ENCODE results near the gene GPR158.

GPR158 gene

DNA sequence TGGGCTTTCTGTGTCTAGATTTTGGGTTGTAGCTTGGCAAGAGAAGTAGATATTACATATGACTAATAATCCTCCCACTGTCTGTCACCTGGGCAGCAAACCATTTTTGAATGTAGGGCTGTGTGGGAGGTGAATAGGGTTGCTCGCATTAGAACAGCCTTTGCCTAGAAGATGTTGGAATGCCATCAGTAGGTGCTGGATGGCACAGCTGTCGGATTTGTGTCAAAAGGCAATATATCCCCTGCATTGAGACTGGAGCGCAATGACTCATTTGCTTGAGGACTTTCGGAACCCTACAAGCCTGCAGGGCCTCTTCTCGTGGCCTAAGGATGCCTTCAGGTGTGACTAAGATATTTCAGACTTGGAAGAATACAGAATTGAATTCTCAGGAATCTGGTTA, 323.8 kb downstream of the GPR158 start:
- no peak for DNase-seq (ENCODE audit: low read depth)

DNA sequence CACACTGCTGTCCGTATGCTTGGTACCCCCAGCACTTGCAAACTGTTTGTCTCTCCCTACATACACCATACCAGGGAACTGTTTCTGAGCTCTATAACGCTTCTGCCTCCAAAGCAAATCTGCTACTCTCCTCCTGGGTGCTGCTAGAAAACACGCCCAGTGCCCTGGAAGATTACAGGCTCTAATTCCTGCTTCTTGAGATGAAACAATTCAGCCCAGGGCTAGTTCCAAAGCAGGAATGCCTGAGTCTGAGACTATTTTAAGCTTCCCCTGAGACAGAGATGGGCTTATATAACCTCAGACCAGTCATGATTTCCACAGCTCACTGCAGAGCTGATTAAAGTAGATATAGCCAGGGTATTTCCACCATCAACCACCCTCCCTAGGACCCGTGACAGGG, 327.1 kb downstream of the GPR158 start:
- DNase-seq (ENCODE audit: low read depth) = no peak

DNA sequence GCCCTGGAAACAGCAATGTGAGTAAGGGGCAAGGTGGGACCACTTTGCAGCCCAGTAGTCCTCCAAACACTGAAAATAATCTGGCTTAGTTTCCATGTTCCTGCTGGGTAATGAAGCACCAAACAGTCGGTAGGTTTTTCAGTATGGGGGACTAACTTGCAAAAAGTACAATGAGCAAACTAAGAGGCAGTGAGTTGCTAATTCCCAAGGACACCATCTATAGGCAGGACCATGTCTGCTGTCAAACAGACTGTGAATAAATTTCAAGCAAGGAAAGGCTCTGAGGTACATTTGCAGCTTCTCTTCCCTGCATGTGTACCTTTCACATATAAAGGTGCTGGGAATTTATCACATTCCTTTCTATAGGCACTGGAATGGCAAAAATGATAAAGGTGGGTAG, 327.7 kb downstream of the GPR158 start:
- DNase-seq (ENCODE audit: low read depth) = no peak

DNA sequence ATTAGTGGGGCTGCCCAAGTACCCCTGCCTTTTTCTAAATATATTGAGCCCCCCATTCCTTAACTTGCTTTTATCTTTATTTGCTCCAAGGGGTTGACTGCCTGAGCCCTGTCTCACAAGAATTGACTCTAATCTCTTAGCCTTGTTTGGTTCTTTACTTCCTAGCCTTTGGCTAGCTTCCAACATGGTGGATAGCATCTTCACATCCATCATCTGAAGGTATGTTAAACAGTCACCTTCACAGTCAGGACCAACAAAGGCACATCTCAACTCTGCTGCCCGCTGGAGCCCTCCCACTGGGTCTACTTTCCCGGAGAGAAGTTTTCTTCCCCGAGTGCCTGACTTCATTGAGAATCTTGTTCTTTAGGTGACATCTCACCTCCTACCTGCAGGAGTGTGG, 329.5 kb downstream of the GPR158 start:
- DNase-seq (ENCODE audit: low read depth) = no peak

DNA sequence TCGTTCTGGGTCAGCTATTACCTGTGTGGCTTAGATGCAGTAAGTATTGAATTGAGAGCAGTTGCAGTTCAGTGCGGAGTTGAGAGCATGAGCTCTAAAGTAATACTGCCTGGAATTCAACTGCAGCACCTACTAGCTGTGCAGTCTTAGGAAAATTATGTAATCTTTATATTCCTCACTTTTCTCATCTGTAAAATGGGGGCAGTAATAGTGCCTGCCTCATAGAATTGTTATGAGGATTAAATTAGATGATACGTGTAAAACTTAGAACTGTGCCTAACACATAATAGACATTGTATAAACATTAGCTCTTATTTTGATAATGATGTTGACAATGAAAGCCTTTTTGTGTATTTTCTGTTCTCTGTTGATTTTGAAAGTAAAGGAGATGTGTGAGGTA, 330.0 kb downstream of the GPR158 start:
- no peak for DNase-seq (ENCODE audit: low read depth)

DNA sequence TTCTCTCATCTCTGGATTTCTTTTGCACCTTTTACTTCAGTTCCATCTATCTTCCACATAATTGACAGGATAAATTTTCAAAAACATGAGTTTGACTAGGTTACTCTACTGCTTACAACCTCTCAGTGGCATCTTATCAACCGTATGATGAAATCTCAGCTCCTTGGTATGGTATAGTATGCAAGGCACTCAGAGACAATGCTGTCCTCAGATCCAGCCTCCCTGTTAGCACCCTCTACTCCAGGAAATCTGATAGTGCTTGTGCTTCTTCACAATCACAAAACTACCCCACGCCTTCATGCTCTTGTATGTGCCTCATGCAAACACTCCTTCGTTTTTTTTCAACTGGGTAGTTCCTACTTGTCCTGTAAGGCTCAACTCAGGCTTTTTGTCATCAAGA, 330.7 kb downstream of the GPR158 start:
- no peak for DNase-seq (ENCODE audit: low read depth)

DNA sequence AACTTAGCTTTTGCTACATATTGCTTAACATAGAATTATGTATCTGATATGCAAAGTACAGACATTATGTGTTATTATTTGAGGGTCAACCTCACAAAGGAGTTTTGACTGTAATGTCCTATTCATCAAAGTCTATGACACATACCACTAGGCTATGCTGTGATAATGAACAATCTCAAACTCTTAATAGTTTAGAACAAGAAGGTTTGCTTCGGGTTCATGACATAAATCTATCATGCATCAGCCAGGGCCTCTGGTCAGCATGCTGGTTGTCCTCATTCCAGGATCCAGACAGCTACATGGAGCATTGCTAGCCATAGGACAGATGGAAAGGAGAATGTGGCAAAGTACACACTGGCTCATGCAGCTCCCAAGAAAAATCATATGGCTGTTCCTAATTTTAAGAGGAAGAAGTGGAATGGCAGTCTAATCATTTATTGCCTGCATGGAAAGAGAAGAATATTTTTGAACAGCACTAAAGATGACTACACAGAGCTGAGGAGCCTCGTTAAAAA, 332.1 kb downstream of the GPR158 start:
- no peak for DNase-seq (ENCODE audit: low read depth)

DNA sequence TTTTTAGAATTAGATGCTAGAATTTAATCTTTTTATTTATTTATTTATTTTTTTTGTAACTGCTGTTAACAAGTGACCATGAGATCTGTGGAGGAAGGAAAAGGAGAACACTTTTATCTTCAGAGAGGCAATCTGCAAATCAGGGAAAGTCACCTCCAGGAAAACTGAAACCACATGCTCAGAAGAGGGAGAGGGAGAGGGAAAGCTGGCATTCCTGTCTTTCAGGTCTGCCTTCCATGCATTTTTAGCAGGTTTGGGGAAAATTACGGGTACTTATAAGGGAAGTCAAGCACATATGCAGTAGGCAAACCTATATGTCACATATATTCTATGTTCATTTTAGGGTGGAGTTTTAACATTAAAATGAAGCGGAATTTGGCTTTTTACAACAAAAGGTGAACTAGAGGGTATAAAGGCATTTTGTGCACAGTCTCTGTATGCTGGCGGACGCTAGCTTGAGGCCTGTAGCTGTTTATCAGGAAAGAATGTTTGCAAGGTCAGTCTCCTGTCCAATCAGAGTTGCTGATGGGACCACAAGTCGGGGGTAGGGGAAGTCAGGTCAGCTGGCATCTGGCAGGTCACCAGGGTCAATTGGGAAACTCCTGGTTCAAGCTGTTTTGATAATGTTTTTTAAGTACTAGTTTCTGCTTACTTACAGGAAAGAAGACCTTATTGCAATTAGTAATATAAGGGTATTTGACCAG, 333.5 kb downstream of the GPR158 start:
- DNase-seq (ENCODE audit: low read depth) = no peak

DNA sequence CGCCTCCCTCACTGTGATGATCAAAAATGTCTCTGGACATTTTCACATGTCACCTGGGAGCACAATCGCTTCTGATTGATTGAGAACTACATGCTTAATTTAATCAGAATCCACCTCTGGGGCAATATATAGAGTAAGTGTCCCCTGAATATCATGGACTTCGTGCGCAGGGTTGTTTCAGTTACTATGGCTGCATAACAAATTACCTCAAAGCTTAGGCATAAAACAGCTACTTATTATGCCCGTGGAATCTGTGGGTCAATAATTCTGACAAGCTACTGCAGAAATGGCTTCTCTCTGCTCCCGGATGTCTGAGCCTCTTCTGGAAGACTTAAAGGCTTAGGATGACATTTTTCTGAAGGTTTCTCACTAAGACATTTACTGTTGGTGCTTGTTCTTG, 334.4 kb downstream of the GPR158 start:
- DNase-seq (ENCODE audit: low read depth) = no peak

DNA sequence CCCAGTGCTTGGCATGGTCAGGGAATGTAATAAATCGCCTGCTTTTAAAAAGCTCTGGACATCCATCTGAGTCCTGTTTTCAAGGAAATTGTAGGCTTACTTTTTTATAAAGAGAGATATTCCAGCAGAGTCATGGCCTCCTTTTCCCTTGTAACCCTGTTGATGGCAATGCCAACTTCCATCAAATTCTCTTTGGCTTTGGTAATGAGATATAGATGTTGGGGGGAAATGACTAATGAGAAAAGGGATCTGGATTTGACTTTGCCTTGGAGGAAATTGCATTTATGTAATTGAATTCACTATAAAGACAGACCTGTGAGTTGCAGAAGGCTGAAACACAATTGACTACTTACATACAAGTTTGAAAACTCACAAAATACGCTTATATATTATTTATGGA, 347.5 kb downstream of the GPR158 start:
- DNase-seq (ENCODE audit: low read depth) = no peak

DNA sequence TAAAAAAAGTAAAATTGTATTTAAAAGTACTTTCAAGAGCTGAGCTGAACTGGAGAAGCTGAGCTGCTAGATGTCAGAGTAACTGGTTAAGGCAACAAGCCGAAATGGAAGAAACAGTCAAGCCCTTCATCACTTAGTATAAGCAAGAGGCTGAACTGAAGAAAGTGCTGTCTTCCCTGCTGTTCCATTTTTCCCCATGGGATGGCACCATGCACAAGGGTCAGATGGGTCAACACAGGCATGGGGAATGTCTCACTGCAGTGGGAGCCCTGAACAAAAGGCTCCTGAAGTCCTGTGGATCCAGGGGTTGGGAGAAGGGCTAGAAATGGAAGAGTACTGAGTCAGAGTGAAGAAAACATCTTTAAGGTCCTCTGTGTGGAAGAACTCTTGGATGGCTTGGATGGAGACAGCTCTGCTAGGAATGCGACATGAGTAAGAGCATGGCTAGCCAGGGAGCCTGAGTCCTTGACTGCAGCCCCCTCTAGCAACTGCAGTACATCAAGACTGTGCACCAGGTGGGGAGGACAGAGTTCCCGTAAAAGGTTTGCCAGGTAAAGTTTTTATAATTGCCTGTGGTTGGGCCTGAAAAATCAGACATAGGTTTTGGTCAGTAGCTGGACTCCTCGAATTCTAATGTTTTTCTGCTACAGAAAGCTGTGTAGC, 348.3 kb downstream of the GPR158 start:
- DNase-seq (ENCODE audit: low read depth) = no peak

DNA sequence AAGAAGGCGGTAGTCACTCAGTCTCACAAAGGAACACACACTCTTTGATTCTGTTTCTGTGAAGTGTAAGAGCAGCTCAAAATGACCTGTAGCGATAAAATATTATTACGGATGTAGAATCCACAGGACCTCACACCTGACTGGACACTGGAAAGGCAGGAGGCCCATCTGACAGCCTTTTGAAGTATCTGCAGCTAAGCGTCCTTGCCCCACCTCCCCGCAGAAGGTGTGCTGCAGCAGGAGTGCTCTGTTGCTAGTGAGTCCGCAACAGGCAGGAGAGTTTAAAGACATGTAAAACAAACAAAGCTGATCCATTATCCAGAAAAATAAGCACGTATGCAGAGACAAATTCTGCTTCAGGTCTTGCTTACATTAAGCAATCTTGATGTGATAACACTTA, 355.5 kb downstream of the GPR158 start:
- no peak for DNase-seq (ENCODE audit: low read depth)

DNA sequence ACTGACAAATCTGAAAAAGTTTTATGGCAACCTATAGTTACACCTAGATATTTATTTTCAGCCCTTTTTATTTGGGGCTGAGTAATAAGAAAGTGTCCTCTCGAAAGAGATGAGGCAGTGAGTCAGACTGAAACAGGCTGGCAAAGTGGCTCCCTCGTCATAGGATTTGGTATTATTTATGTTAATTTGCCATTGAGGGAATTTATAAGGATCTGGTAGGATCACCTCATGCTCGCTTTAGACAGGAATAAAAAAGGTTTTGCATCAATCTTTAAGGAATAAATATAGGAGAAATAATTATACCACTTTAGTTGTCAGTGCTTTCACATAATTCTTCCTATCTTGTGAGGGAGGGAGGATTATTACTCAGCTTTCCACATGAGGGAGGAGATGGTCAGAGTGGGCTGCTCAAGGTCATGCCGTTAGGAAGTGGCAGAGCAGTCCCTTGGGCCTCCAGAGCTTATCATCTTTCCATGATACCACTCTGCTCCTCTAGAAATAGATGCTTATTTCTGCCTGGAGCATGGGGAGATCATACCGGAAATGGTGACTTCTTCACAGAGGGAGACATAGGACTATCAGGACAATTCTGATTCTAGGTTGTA, 356.8 kb downstream of the GPR158 start:
- no peak for DNase-seq (ENCODE audit: low read depth)

DNA sequence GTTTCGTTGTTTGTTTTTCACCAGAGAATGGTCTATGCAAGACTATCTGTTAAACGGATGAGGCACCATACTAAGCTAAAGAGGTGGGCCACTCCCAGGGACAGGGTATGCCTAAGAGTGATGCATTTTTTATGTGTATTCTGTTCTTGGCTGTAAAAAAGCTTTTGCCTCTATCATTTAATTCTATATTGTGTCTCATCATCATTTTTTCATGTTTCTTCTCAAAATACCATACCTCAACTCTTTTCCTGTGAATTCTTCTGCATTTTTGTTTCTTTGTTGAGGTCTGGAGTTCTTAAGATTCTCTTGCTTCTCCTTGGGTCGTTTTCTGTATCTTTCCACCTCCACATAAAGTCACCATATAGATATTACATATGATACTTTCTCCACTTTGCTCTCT, 357.4 kb downstream of the GPR158 start:
- DNase-seq (ENCODE audit: low read depth) = no peak

DNA sequence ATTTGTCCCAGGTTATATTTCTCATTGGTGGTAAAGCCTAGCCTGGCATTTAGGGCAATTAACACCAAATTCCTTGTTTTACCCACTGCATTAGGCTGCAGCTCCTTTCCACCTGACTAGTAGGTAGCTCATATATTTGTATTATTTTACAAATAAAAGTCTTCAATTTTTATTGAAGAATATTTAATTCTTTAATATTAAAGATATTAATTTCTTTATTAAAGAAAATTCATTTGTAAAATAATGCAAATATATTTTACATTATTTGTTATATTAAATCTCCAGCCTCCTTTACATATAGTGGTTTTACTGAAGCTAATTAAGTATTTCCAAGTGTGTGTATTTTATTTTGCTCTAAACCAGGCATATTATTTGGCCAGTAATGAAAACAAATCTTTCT, 361.2 kb downstream of the GPR158 start:
- no peak for DNase-seq (ENCODE audit: low read depth)

DNA sequence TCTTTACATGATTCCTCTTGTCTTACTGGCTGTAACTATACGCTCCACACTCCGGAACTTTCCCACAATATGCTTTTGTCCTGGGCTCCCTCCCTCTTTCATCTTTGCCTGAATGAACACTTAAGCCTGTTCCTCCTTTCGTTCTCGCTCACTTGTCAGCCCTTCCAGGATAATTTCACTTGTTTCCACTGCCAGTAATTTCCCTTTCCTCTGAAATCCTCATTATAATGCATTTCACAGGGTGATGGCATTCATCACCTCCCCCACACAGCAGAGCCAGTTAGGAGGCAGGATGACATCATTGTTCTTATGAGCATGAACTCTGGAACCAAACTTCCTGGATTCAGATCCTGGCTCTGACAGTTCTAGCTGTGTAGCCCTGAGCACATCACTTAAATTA, 372.6 kb downstream of the GPR158 start:
- DNase-seq (ENCODE audit: low read depth) = no peak

DNA sequence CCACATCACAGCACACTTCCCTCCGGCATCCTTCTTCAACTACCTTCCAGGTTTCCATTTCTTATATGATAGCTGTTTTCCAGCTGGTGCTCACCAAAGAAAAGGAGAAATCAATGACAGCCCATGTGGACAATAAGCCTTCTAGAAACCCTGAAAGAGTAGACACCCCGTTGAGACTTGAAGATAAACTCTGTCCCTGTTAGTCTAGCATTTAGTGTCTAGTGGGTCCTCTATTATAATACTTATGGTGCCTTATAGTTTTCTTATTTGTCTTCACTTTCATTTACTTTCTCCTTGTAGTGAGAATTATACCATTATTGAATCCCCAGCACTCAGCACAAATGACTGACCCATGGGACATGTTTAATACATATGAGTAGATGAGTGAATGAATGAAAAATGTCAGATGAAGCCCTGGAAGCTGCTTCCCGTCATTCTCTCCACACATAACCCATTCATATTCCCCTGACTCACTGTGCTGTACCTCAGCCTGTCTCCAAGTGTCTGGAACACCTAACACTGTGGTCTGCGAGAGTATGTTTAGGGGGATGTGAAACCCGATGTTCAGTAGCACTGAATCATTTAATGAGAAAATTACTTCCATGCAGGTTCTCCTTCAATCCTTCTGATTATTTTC, 377.6 kb downstream of the GPR158 start:
- DNase-seq (ENCODE audit: low read depth) = no peak

DNA sequence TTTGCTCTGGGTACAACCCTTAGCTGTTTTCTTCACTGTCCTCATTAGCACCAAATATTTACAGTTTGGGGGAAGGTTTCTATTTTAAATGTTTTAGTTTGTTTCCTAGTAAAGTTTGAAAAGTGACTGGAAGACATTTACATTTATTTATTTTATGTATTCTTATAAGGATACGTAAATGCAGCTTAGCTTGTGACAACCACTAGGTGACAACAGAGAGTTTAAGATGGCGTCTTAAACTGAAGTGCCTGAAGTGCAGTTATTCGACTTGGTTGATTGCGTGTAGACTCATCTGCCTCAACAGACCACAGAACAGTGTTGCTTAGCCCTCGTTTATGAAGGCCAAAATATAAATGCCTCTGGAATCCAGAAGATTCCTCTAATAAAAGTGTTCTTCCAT, 381.1 kb downstream of the GPR158 start:
- no peak for DNase-seq (ENCODE audit: low read depth)

DNA sequence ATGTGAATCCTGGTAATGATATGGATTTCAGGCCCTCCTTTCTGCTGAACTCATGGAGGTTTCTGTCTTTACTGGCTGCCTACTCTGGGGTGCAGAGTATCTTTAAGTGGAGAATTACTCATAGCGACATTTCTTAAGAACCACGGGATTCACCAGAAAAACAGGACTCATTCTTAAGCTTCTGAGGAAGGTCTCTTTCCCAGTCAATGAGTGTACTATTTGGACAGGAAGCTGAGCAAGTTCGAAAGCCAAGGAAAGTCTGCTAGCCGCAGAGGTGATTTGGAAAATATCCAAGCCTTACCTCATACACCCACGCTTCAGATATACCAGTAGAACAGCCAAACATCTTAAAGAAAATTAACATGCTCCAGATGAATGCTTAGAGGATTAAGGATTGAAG, 381.7 kb downstream of the GPR158 start:
- no peak for DNase-seq (ENCODE audit: low read depth)

DNA sequence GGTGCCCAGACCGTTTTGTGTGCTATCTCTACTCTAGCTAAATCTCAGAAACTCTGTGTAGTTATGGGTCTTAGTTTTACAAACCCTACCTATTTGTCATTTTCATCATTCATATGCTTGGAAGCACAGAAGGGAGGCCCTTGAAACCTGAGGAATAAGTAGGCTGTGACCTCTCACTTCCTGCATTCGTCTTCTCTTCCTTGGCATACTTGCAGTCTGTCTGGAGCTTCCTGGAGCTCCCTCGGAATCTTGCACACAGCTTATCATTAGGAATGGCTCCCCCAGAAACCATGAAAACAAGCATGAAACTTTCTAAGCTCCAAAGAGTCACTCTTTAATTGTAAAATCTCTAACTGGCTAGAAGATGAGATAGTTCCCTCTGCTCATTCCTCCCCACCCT, 382.3 kb downstream of the GPR158 start:
- DNase-seq (ENCODE audit: low read depth) = no peak

DNA sequence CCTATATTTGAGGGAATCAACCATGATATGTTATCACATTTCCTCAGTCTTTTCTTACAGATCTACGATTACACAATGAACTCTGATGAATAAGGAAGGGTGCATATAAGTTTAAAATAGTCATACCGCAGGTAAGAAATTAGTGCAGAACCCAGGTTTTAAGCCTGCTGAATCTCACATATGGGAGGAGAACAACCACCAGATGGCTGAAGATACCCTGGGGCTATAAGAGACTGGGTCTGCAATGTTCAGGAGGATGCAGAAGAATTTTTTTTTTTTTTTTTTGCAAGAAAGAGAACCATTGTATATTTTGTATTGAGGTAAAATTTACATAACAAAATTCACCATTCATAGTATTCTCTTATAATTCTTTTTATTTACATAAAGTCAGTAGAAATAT, 387.0 kb downstream of the GPR158 start:
- DNase-seq (ENCODE audit: low read depth) = no peak

DNA sequence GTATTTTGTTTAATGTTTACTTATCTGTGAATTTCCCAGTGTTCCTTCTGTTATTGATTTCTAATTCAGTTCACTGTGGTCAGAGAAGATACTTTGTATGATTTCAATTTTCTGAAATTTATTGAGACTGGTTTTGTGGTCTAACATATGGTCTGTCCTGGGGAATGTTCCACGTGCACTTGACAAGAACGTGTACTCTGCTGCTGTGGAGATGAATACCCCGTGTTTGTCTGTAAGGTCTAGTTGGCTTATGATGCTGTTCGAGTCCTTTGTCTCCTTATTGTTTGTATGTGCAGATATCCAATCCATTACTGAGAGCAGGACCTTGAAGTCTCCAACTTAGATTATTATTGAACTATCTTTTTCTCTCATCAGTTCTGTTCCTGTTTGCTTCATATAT, 387.7 kb downstream of the GPR158 start:
- no peak for DNase-seq (ENCODE audit: low read depth)

DNA sequence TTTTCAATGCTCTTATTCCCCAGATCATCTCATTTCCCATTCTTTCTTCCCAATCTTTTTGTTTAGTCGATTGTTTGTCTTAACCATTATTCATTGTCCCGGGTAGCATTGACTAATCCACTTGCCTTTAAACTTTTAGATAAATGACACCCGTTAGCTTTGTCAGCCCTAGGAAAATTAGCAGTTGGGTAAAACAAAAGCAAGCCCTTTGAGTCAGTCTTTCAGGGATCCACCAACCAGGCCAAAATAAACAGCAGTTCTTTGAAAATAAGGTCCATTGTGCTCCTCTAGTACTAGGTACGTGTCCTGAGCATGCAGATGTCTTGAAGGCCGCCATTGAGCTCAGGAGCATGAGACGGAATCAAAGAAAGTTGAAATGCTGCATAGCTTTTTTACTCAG, 389.6 kb downstream of the GPR158 start:
- no peak for DNase-seq (ENCODE audit: low read depth)
